ENCODE data around the gene EEFSEC. TPM values are rescaled to one million over a fixed set of nuclear protein-coding genes. Genes with fewer than 3 reads are reported as not detected.

EEFSEC gene
- total RNA-seq, 1 donor from 2014 or later, result 6.1 TPM

DNA sequence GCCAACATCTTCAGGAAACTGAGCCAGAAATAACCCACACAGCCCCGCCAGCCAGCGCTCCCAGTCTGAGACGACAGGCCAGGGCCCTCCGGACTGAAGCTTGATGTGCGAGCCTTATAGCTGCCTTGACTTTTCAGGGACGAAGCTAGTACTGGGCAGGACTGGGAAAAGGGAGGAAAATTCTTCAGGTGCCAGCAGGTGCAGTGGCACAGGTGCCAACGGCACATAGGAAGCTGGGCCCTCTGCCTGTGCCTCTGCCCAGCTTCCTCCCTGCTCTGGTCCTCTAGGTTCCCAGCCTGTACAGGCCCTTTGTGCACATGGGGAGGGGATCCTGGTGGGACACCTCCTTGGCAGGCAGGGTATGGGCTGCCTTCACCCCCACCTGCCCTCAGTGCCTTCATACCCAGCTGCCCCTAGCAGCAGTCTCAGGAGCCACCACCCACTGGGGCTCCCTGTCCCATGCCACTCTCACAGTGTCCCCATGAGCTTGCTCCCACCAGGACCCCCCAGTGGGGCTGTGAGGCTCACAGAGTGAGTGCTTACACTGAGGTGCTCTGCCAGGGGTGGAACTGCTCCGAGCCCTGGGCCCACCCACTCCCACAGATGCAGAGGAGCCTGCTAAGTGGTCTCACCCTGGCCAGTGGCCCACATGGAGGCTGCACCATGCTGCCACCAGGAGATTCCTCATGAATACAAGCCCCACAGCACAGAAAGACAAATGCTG is 252.4 kb downstream of the EEFSEC start:
- TF ChIP-seq CTCF (IDR thresholded peaks at IDR 0.05; ENCODE audit: insufficient read depth, low read depth, low read length) (no peak), EZH2 (IDR thresholded peaks at IDR 0.05; ENCODE audit: insufficient read depth, low read length) (no peak)
- H3K4me1 ChIP-seq (ENCODE audit: insufficient read depth, low read length), result no peaks in the 10 kb centered on the region
- no peak for DNase-seq (ENCODE audit: low read depth)
- no peak overlapping the region for H3K27ac Mint-ChIP-seq (ENCODE audit: unreplicated experiment)
- no peak overlapping the region for H3K27ac ChIP-seq (ENCODE audit: low read depth, low read length)
- peaks cover 50% of the 10 kb centered on the region for H3K27me3 Mint-ChIP-seq (ENCODE audit: low read depth, unreplicated experiment)
- no peak overlapping the region for H2AFZ ChIP-seq (ENCODE audit: low read depth, low read length)
- H3K36me3 ChIP-seq (ENCODE audit: insufficient read depth, low read length), result no peaks in the 10 kb centered on the region
- H3K4me3 ChIP-seq (ENCODE audit: insufficient read depth, low read depth, low read length), result no peak overlapping the region
- no peaks in the 10 kb centered on the region for H3K4me1 Mint-ChIP-seq (ENCODE audit: low read depth, unreplicated experiment)
- peaks cover 20% of the 10 kb centered on the region for H4K20me1 ChIP-seq (ENCODE audit: insufficient read depth, low read length)
- H3K4me3 Mint-ChIP-seq (ENCODE audit: unreplicated experiment), result no peak overlapping the region
- no peaks in the 10 kb centered on the region for H3K9me3 ChIP-seq (ENCODE audit: insufficient read depth, low read depth, low read length)
- H3K27me3 ChIP-seq (ENCODE audit: insufficient read depth, low read length), result no peaks in the 10 kb centered on the region
- peaks cover 3% of the 10 kb centered on the region for H3K36me3 Mint-ChIP-seq (ENCODE audit: low read depth, unreplicated experiment)
- no peaks in the 10 kb centered on the region for H3K9me3 Mint-ChIP-seq (ENCODE audit: unreplicated experiment)
- H3K4me2 ChIP-seq (ENCODE audit: low read length), result no peak overlapping the region
- FAIRE-seq, result no peak
- H3K79me2 ChIP-seq (ENCODE audit: insufficient read depth, low read length), result no peaks in the 10 kb centered on the region
- no peak overlapping the region for H3K9ac ChIP-seq (ENCODE audit: low read length)

GRCh38 chr3:128407247-128407646 is 254.0 kb downstream of the EEFSEC start:
- DNase-seq (ENCODE audit: low read depth) (no peak), FAIRE-seq (no peak)
- Histone ChIP-seq H3K4me2 (ENCODE audit: low read length) (no peak overlapping the region), H4K20me1 (ENCODE audit: insufficient read depth, low read length) (peaks cover 25% of the 10 kb centered on the region), H3K9ac (ENCODE audit: low read length) (no peak overlapping the region), H3K36me3 (ENCODE audit: insufficient read depth, low read length) (no peaks in the 10 kb centered on the region), H3K27ac (ENCODE audit: low read depth, low read length) (no peak overlapping the region), H3K9me3 (ENCODE audit: insufficient read depth, low read depth, low read length) (no peaks in the 10 kb centered on the region), H3K4me1 (ENCODE audit: insufficient read depth, low read length) (no peaks in the 10 kb centered on the region), H3K79me2 (ENCODE audit: insufficient read depth, low read length) (no peaks in the 10 kb centered on the region), H3K4me3 (ENCODE audit: insufficient read depth, low read depth, low read length) (no peak overlapping the region), H3K27me3 (ENCODE audit: insufficient read depth, low read length) (no peaks in the 10 kb centered on the region), H2AFZ (ENCODE audit: low read depth, low read length) (no peak overlapping the region)
- Mint-ChIP-seq H3K4me1 (ENCODE audit: low read depth, unreplicated experiment) (no peaks in the 10 kb centered on the region), H3K36me3 (ENCODE audit: low read depth, unreplicated experiment) (peaks cover 3% of the 10 kb centered on the region), H3K4me3 (ENCODE audit: unreplicated experiment) (no peak overlapping the region), H3K9me3 (ENCODE audit: unreplicated experiment) (no peaks in the 10 kb centered on the region), H3K27ac (ENCODE audit: unreplicated experiment) (no peak overlapping the region), H3K27me3 (ENCODE audit: low read depth, unreplicated experiment) (peaks cover 45% of the 10 kb centered on the region)
- no peak for TF ChIP-seq CTCF (IDR thresholded peaks at IDR 0.05; ENCODE audit: insufficient read depth, low read depth, low read length)
- no peak for TF ChIP-seq EZH2 (IDR thresholded peaks at IDR 0.05; ENCODE audit: insufficient read depth, low read length)

GRCh38 chr3:128408012-128408692 is 254.9 kb downstream of the EEFSEC start:
- Mint-ChIP-seq H3K4me1 (ENCODE audit: low read depth, unreplicated experiment) (no peaks in the 10 kb centered on the region), H3K27me3 (ENCODE audit: low read depth, unreplicated experiment) (peaks cover 45% of the 10 kb centered on the region), H3K9me3 (ENCODE audit: unreplicated experiment) (no peaks in the 10 kb centered on the region), H3K27ac (ENCODE audit: unreplicated experiment) (no peak overlapping the region), H3K4me3 (ENCODE audit: unreplicated experiment) (no peak overlapping the region), H3K36me3 (ENCODE audit: low read depth, unreplicated experiment) (peaks cover 5% of the 10 kb centered on the region)
- Histone ChIP-seq H4K20me1 (ENCODE audit: insufficient read depth, low read length) (peaks cover 23% of the 10 kb centered on the region), H3K27me3 (ENCODE audit: insufficient read depth, low read length) (no peaks in the 10 kb centered on the region), H3K4me1 (ENCODE audit: insufficient read depth, low read length) (no peaks in the 10 kb centered on the region), H2AFZ (ENCODE audit: low read depth, low read length) (no peak overlapping the region), H3K9me3 (ENCODE audit: insufficient read depth, low read depth, low read length) (no peaks in the 10 kb centered on the region), H3K4me3 (ENCODE audit: insufficient read depth, low read depth, low read length) (no peak overlapping the region), H3K27ac (ENCODE audit: low read depth, low read length) (no peak overlapping the region), H3K36me3 (ENCODE audit: insufficient read depth, low read length) (no peaks in the 10 kb centered on the region), H3K79me2 (ENCODE audit: insufficient read depth, low read length) (no peaks in the 10 kb centered on the region), H3K4me2 (ENCODE audit: low read length) (no peak overlapping the region), H3K9ac (ENCODE audit: low read length) (no peak overlapping the region)
- TF ChIP-seq EZH2 (IDR thresholded peaks at IDR 0.05; ENCODE audit: insufficient read depth, low read length), result no peak
- no peak for FAIRE-seq
- no peak for DNase-seq (ENCODE audit: low read depth)
